Measurements from ENCODE around the gene EPM2A. TPM values are rescaled to one million over a fixed set of nuclear protein-coding genes. Genes with fewer than 3 reads are reported as not detected.

The EPM2A gene
- total and polyA plus RNA-seq, 2 donors (not counting 3 experiments of a cell fraction or from before 2014, with no cell fraction given), result 3.1 to 4.8 TPM

DNA sequence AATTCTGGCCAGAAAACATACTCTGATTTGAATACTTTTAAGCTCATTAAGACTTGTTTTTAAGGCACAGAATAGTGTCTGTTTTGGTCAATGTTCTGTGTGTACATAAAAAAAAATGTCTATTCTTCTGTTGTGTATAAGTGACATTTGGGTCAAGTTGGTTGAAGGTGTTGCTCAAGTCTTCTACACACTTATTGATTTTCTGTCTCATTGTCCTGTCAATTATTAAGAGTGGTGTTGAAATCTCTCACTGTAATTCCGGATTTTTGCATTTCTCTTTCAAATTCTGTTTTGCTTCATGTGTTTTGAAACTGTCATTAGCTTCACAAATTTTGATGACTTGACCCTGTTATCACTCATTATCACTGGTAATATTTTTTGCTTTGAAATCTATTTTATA is 37.5 kb upstream of the EPM2A start:
- no peak overlapping the region for H3K4me2 ChIP-seq (ENCODE audit: insufficient read depth, low read length)
- TF ChIP-seq MYC (IDR thresholded peaks at IDR 0.05; ENCODE audit: low read depth, low read length), result no peak
- no peak for TF ChIP-seq POLR2AphosphoS5 (IDR thresholded peaks at IDR 0.05; ENCODE audit: insufficient read depth, low read depth, low read length)
- no peak overlapping the region for H3K4me3 ChIP-seq (replicated peaks in 1 of 3; ENCODE audit: insufficient read depth in 1 of 3, low read depth in 1 of 3, low read length in 3 of 3)
- H2AFZ ChIP-seq (ENCODE audit: low read depth, low read length), result no peak overlapping the region
- H3K36me3 ChIP-seq (ENCODE audit: control insufficient read depth in 2 of 2, extremely low read depth in 1 of 2, insufficient read depth in 2 of 2, low read length in 2 of 2), result no peaks in the 10 kb centered on the region
- ChIA-PET POLR2A (no interaction called here), CTCF (interaction anchor here (1.3 kb wide), 1 partner anchor 9 kb away, joined by 4 read pairs; no protein-coding TSS in a partner anchor)
- H3K9ac ChIP-seq (replicated peaks; ENCODE audit: extremely low read depth, insufficient read depth, low read length), result no peak overlapping the region
- no peak for FAIRE-seq
- dilution Hi-C loops (cut with MboI; ENCODE audit: extremely low pct_ligation_motif_present, low sequenced_read_pairs), result no loop called here
- BruUV-seq (replicated peaks), result no TSS peak
- no peak for DNase-seq (ENCODE audit: low read depth, low spot score)
- no peak overlapping the region for H3K27ac ChIP-seq (ENCODE audit: insufficient read depth, low read depth, low read length)
- H3K27me3 ChIP-seq (ENCODE audit: control insufficient read depth in 2 of 2, insufficient read depth in 2 of 2, low read length in 2 of 2), result no peaks in the 10 kb centered on the region
- no peaks in the 10 kb centered on the region for H4K20me1 ChIP-seq (replicated peaks; ENCODE audit: control insufficient read depth, extremely low read depth, insufficient read depth, low read length)
- H3K9me1 ChIP-seq (replicated peaks; ENCODE audit: control insufficient read depth, extremely low read depth, insufficient read depth, low read length), result no peaks in the 10 kb centered on the region
- intact Hi-C loops (cut with micrococcal nuclease), result no loop called here
- no peaks in the 10 kb centered on the region for H3K9me3 ChIP-seq (replicated peaks; ENCODE audit: control insufficient read depth, insufficient read depth, low read length)
- no peaks in the 10 kb centered on the region for H3K4me1 ChIP-seq (ENCODE audit: control insufficient read depth, extremely low read depth, insufficient read depth, low read length)
- no peaks in the 10 kb centered on the region for H3K79me2 ChIP-seq (ENCODE audit: control insufficient read depth, insufficient read depth, low read length)

DNA sequence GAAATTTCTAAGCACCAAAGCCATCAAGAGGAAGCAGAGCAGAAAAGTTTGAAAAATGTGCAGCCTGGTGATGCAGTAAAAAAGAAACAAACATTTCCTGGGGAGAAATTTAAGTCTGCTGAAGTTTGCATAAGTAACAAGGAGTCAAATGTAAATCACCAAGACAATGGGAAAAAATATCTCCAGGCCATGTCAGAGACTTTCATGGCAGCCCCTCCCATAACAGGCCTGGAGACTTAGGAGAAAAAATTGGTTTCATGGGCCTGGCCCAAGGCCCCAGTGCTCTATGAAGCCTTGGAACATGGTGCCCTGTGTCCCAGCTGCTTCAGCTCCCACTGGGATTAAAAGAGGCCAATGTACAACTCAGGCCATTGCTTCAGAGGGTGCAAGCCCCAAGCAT is 30.1 kb upstream of the EPM2A start:
- H3K27ac ChIP-seq (ENCODE audit: insufficient read depth, low read depth, low read length), result no peak overlapping the region
- H3K9ac ChIP-seq (replicated peaks; ENCODE audit: extremely low read depth, insufficient read depth, low read length), result no peak overlapping the region
- H4K20me1 ChIP-seq (replicated peaks; ENCODE audit: control insufficient read depth, extremely low read depth, insufficient read depth, low read length), result no peaks in the 10 kb centered on the region
- H3K27me3 ChIP-seq (ENCODE audit: control insufficient read depth in 2 of 2, insufficient read depth in 2 of 2, low read length in 2 of 2), result no peaks in the 10 kb centered on the region
- no peaks in the 10 kb centered on the region for H3K9me1 ChIP-seq (replicated peaks; ENCODE audit: control insufficient read depth, extremely low read depth, insufficient read depth, low read length)
- CTCF ChIA-PET, result no interaction called here
- DNase-seq (ENCODE audit: low read depth, low spot score), result no peak
- POLR2A ChIA-PET, result no interaction called here
- H3K4me2 ChIP-seq (ENCODE audit: insufficient read depth, low read length), result no peak overlapping the region
- no peaks in the 10 kb centered on the region for H3K79me2 ChIP-seq (ENCODE audit: control insufficient read depth, insufficient read depth, low read length)
- FAIRE-seq, result no peak
- BruUV-seq (replicated peaks), result no TSS peak
- intact Hi-C loops (cut with micrococcal nuclease) (no loop called here), dilution Hi-C loops (cut with MboI; ENCODE audit: extremely low pct_ligation_motif_present, low sequenced_read_pairs) (no loop called here)
- no peaks in the 10 kb centered on the region for H3K4me1 ChIP-seq (ENCODE audit: control insufficient read depth, extremely low read depth, insufficient read depth, low read length)
- H3K4me3 ChIP-seq (replicated peaks in 1 of 3; ENCODE audit: insufficient read depth in 1 of 3, low read depth in 1 of 3, low read length in 3 of 3), result no peak overlapping the region
- no peak overlapping the region for H2AFZ ChIP-seq (ENCODE audit: low read depth, low read length)
- TF ChIP-seq GATA2 (IDR thresholded peaks at IDR 0.05; ENCODE audit: insufficient read depth, insufficient read length, low read depth, low read length), result no peak
- H3K9me3 ChIP-seq (replicated peaks; ENCODE audit: control insufficient read depth, insufficient read depth, low read length), result no peaks in the 10 kb centered on the region
- no peaks in the 10 kb centered on the region for H3K36me3 ChIP-seq (ENCODE audit: control insufficient read depth in 2 of 2, extremely low read depth in 1 of 2, insufficient read depth in 2 of 2, low read length in 2 of 2)
